NT2/D1 (cell line): ENCODE data around the gene PPP2CA.
"Not testable (repeated sequence)": the region's sequence is repeated elsewhere in the genome, so short reads cannot be mapped to it uniquely, and the experiment has no call there.

Experiments
- DNase-seq: peaks from one replicate; pipeline ENCODE4 v3.0.0-alpha.2; 2011; ENCODE audit warnings: low read depth, low spot score
- H3K27me3 ChIP-seq: 2 replicates; pipeline ENCODE4 v1.6.0; 2011; ENCODE audit warnings: mild to moderate bottlenecking; ENCODE audit not compliant: insufficient read length, insufficient read depth
- H3K36me3 ChIP-seq: 2 replicates; pipeline ENCODE4 v1.6.1; 2011; ENCODE audit warnings: mild to moderate bottlenecking, low read length, mixed read lengths; ENCODE audit not compliant: insufficient read depth, insufficient read length
- H3K4me1 ChIP-seq: 2 replicates; pipeline ENCODE4 v1.5.1; 2011; ENCODE audit not compliant: insufficient read depth, insufficient read length
- H3K4me3 ChIP-seq: 2 replicates; pipeline ENCODE4 v1.5.1; 2011; ENCODE audit warnings: low read depth; ENCODE audit not compliant: insufficient read length
- H3K9ac ChIP-seq: 2 replicates; pipeline ENCODE4 v1.6.0; 2011; ENCODE audit warnings: low read depth; ENCODE audit not compliant: insufficient read length
- H3K9me3 ChIP-seq: 2 replicates; pipeline ENCODE4 v1.5.1; 2011; ENCODE audit warnings: mild to moderate bottlenecking, low read length; ENCODE audit not compliant: insufficient read depth
- SUZ12 ChIP-seq: IDR thresholded peaks from 2 replicates; pipeline ENCODE4 v1.6.1; 2011; ENCODE audit not compliant: insufficient read length, insufficient read depth; ENCODE audit errors: extremely low read depth
- YY1 ChIP-seq: IDR thresholded peaks from 2 replicates; pipeline ENCODE4 v1.6.1; 2011; ENCODE audit not compliant: insufficient read length, insufficient read depth
- ZNF274 ChIP-seq: IDR thresholded peaks from 2 replicates; pipeline ENCODE4 v1.6.1; 2011; ENCODE audit warnings: mild to moderate bottlenecking, low read depth, low read length

The PPP2CA gene

GRCh38 chr5:134225780-134226440 lies at the start of gene PPP2CA:
Gene PPP2CA, minus strand, starts transcription at chr5:134226073. Its CDS starts 212 bp downstream, at chr5:134225861.
- H3K9me3 ChIP-seq: no peaks in the 10 kb centered on the region
- peak; percentile 94 for DNase-seq
- peak within 1 kb of the TSS; percentile 95 for H3K4me3 ChIP-seq
- TF ChIP-seq ZNF274: no peak
- no peak for TF ChIP-seq SUZ12
- TF ChIP-seq YY1: peak; percentile 64
- peak within 1 kb of the TSS; percentile 99 for H3K9ac ChIP-seq
- no peaks in the 10 kb centered on the region for H3K4me1 ChIP-seq
- H3K27me3 ChIP-seq: no peaks in the 10 kb centered on the region
- peaks cover 26% of the 10 kb centered on the region for H3K36me3 ChIP-seq

- Histone ChIP-seq H3K36me3 (no peaks in the 10 kb centered on the region), H3K27me3 (no peaks in the 10 kb centered on the region), H3K4me1 (no peaks in the 10 kb centered on the region), H3K9ac (no peak overlapping the region), H3K4me3 (no peak overlapping the region), H3K9me3 (0 out of 2 replicates have a peak, but pooled peaks cover 8% of the 10 kb centered on the region)
- no peak for TF ChIP-seq ZNF274
- TF ChIP-seq YY1: no peak
- TF ChIP-seq SUZ12: no peak
- no peak for DNase-seq
Measured at GRCh38 chr5:134273642-134274395, 47.9 kb upstream of the PPP2CA start.

GRCh38 chr5:134271059-134271458 lies 45.2 kb upstream of the PPP2CA start:
- Histone ChIP-seq H3K36me3 (no peaks in the 10 kb centered on the region), H3K4me3 (no peak overlapping the region), H3K27me3 (no peaks in the 10 kb centered on the region), H3K9ac (no peak overlapping the region), H3K9me3 (0 out of 2 replicates have a peak, but pooled peaks cover 8% of the 10 kb centered on the region), H3K4me1 (no peaks in the 10 kb centered on the region)
- no peak for TF ChIP-seq YY1
- no peak for TF ChIP-seq ZNF274
- no peak for TF ChIP-seq SUZ12
- no peak for DNase-seq

- no peaks in the 10 kb centered on the region for H3K4me1 ChIP-seq
- no peaks in the 10 kb centered on the region for H3K27me3 ChIP-seq
- no peak for DNase-seq
- H3K9ac ChIP-seq: no peak overlapping the region
- H3K9me3 ChIP-seq: 0 out of 2 replicates have a peak, but pooled peaks cover 8% of the 10 kb centered on the region
- TF ChIP-seq SUZ12 (no peak), ZNF274 (no peak), YY1 (no peak)
- no peaks in the 10 kb centered on the region for H3K36me3 ChIP-seq
- no peak overlapping the region for H3K4me3 ChIP-seq
Measured at GRCh38 chr5:134268919-134269318, 43.0 kb upstream of the PPP2CA start.

- Histone ChIP-seq H3K36me3 (no peaks in the 10 kb centered on the region), H3K4me3 (no peak overlapping the region), H3K4me1 (no peaks in the 10 kb centered on the region), H3K9me3 (peaks cover 16% of the 10 kb centered on the region; the same call in 1 of the 2 replicates), H3K27me3 (no peaks in the 10 kb centered on the region), H3K9ac (no peak overlapping the region)
- TF ChIP-seq SUZ12 (no peak), YY1 (no peak)
- no peak for DNase-seq
Measured at GRCh38 chr5:134268019-134268601, 42.2 kb upstream of the PPP2CA start.

GRCh38 chr5:134267366-134268018 lies 41.6 kb upstream of the PPP2CA start:
- Histone ChIP-seq H3K9me3 (peaks cover 16% of the 10 kb centered on the region; the same call in 1 of the 2 replicates), H3K4me3 (no peak overlapping the region), H3K27me3 (no peaks in the 10 kb centered on the region), H3K9ac (no peak overlapping the region), H3K4me1 (no peaks in the 10 kb centered on the region), H3K36me3 (no peaks in the 10 kb centered on the region)
- no peak for DNase-seq
- TF ChIP-seq YY1 (no peak), ZNF274 (no peak), SUZ12 (no peak)

GRCh38 chr5:134263801-134264200 lies 37.9 kb upstream of the PPP2CA start:
- Histone ChIP-seq H3K9ac (no peak overlapping the region), H3K9me3 (peaks cover 20% of the 10 kb centered on the region), H3K36me3 (no peaks in the 10 kb centered on the region), H3K4me3 (no peak overlapping the region), H3K4me1 (no peaks in the 10 kb centered on the region), H3K27me3 (no peaks in the 10 kb centered on the region)
- DNase-seq: no peak
- TF ChIP-seq SUZ12: no peak

- not testable (repeated sequence) for H3K4me1 ChIP-seq, H3K9ac ChIP-seq, H3K36me3 ChIP-seq, H3K27me3 ChIP-seq, H3K4me3 ChIP-seq, DNase-seq
- H3K9me3 ChIP-seq: peaks cover 20% of the 10 kb centered on the region
Measured at GRCh38 chr5:134262629-134263028, 36.8 kb upstream of the PPP2CA start.
